HG03025 (cell line): ENCODE data around the gene POLD3.

ENCODE experiments used
- ATAC-seq: cut with Tn5 transposase; IDR thresholded peaks from one replicate; pipeline ENCODE4 v1.9.1; 2021; ENCODE audit warnings: mild to moderate bottlenecking, moderate library complexity; ENCODE audit not compliant: unreplicated experiment, low FRiP score

Gene POLD3

DNA sequence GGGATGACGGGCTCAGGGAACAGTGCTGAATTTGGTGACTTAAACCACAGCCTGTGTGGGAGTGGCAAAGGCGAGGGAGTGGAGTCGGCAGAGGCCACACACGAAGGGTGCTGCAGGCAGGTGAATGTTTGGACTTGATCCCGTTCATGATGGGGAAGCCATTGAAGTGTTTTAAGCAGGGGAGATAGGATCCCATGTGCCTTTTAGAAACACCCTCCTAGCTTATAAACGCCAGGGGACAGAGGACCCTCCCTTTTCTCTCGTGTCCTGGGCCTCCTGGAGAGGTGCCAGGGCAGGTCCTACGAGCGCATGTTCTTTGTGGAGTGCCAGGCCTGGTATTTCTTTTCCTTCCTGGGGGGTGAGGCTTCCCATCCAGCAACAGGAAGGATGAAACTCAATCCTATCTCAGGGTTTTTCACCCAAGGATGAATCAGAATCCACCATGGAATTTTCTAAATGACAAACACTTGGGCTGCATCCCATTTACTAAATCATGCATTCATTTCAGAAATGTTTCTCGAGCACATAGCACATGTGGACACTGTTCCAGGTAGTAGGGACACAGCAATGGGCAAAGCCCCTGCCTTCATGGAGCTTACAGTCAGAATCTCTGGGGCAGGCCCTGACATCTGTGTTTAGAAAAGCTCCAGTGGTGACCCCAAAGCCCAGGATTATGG is 79.3 kb downstream of the POLD3 start:
- ATAC-seq: no peak

GRCh38 chr11:74672332-74672955 is 80.1 kb downstream of the POLD3 start:
- no peak for ATAC-seq

DNA sequence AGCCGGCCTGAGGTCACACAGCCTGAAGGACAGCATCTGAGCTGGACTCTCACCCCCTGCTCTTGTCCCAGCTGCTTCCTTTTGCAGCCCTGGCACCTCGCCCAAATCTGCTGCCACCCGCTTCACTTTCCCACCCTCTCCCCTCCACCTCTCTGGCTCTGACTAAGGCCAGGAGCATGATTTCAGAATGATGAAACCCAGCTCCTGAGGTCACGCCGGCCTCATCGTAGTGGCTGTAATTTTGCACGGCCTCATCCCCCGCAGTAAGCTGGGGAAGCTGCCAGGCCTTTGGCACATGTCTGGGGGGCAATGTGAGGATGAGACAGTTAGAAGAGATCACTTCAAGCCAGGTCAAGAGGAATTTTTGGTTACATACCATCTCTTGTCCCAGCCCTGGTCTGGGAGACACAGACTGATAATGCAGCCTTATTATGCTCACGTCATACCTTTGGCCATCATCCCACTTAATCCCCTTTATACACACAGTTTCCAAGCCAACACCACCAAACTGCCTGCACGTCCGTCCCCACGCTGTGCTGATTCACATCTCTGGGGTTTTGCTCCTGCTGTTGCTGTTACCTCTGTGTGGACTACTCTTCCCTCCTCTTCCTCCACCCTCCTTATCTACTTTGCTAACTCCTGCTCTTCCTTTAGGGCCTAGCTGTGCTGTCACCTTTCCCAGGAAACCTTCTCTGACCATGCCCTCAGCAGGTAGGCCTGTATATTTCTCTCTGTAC is 80.7 kb downstream of the POLD3 start:
- no peak for ATAC-seq

DNA sequence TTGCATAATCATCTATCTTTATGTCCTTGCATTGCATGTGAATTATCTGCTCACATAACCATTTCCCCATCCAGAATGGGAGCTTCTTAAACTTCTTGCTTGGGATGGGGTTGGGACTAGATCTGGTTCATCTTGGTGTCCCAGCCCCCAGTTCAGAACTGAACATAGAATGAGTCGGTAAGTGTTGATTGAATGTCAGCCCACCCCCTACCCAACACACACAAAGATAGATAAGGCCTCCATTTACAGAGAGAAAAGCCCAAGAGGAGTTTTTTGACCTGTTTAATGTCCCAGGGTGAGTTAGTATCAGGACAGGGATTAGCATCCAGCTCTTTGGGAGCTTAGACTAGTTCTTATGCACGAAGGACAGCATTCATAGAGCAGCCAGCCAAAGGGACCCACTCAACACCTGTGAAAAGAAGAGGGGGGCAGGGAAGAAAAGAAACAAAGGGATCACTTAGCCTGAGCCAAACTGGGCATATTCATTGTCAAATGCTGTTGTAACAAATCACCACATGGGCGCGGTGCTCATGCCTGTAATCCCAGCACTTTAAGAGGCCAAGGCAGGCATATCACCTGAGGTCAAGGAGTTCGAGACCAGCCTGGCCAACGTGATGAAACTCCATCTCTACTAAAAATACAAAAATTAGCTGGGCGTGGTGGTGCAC is 81.4 kb downstream of the POLD3 start:
- ATAC-seq: no peak

GRCh38 chr11:74675761-74676160 is 83.4 kb downstream of the POLD3 start:
- no peak for ATAC-seq

DNA sequence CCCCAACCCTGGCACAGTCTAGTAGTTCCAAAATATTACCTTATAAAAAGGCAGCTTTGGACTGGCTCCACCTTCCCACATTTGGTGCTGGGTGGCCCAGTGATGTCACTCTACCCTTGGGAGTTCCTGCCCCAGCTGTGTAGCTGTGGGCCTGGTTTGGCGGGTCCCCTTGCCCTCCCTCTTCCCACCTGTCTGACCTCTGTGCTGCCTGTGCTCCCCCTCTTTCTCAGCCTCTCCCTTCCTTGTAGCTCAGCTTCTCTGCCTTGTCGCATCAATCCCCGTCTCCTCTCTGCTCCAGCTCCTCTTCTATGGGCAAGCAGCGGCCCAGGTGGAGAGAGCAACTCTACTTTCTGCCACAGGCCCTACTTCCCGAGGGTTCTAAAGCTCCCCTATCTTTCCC is 84.2 kb downstream of the POLD3 start:
- no peak for ATAC-seq

GRCh38 chr11:74677131-74677530 is 84.7 kb downstream of the POLD3 start:
- ATAC-seq: no peak

DNA sequence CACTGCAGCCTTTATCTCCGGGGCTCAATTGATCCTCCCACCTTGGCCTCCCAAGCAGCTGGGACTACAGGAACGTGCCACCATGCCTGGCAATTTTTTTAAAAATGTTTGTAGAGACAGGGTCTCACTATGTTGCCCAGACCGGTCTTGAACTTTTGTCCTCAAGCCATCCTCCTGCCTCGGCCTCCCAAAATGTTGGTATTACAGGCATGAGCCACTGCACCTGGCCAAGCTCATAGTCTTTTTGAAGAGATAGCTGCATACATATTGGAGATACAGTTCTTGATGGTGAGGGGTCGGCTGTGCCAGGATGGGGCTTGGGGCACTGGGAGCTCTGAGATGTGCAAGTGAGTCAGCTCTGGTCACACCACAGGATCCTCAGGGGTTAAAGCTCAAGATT is 85.7 kb downstream of the POLD3 start:
- no peak for ATAC-seq

DNA sequence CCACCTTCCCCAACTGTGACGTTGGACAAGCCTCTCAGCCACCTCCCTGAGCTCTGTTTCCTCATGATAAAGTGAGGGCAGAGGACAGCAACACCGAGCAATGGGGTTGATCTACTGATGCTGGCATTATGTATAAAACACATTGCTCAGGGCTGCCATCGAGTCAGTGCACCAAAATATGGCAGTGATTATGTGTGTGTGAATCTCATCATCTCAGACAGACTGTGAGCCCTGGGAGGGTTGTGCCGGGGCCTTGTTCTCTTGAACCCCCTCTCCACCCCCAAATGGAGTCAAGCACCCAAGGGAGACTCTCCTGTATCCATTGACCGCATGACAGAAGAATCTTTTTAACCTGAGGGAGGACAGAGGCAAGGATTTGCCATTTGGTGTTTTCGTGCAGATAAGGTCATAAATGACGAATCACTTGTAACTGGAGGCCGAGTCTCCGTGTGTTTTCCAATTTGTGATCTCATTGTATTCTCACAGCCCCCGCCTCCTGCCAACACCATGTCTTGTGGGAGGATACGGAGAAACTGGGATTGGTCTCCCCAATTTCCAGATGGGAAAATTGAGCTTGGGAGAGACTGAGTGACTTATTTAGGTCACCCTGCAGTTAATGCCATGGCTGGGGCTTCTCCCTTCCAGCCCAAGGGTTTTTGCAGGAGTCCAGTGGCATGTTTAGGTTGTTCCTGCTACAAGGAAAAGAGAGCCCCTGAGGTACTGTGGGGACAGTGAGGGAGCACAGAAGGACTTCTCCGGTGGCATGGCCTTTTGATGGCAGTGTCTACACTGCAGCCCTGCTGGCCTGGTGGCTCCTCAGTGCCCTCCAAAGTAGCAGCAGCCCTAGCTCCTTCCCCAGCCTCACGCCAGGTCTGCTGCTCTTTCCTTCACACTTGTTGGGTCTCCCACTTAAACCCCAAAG is 86.5 kb downstream of the POLD3 start:
- ATAC-seq: no peak

DNA sequence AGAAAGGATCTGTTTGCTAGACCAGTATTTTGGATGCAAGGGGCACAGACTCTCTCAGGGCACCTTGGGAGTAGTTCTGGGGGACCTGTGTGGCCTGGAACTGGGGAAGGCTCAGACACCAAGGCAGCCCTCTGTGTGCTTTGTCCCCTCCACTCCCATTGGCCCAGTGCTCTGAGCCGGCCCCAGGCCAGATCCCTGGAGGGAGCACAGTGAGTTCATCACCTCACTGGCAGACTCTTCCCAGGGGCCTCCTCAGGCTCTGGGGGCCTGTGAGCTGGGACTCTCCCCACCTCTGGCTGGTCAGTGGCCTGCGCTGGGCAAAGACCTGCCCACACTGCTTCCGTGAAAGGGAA is 87.1 kb downstream of the POLD3 start:
- no peak for ATAC-seq

GRCh38 chr11:74680035-74680671 is 87.8 kb downstream of the POLD3 start:
- no peak for ATAC-seq

- ATAC-seq: no peak
These were observed 88.5 kb downstream of the POLD3 start for GRCh38 chr11:74680703-74681531.

- ATAC-seq: no peak
These were observed 89.6 kb downstream of the POLD3 start for GRCh38 chr11:74681686-74682651.

- no peak for ATAC-seq
These were observed 90.4 kb downstream of the POLD3 start for GRCh38 chr11:74682731-74683278.

DNA sequence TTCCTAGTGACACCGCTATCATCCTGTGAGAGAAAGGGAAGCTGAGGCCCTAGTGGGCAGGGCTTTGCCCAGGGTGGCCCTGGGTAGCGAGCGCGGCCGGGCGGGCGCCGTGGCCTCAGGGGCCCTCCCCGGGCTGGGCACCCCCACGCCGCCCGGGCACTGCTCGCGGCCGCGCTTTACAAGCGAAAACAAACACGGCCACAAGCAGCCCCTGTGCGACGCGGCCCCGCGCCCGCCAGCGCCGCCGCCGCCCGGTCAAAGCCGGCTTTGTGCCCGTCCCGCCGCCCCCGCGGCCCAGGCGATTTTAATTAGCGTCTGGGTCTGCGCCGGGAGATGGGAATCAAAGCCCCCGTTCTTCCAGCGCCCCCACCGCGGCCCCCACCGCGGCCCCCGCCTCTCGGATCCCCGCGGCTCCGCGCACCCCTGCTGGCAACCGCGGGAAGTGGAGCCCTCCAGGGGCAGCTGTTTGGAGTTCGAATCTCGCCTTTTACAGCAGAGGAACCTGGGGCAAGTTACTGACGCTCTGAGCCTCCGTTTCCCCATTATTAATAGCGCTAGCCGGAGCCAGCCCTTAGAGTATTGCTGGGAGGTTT is 91.0 kb downstream of the POLD3 start:
- no peak for ATAC-seq

DNA sequence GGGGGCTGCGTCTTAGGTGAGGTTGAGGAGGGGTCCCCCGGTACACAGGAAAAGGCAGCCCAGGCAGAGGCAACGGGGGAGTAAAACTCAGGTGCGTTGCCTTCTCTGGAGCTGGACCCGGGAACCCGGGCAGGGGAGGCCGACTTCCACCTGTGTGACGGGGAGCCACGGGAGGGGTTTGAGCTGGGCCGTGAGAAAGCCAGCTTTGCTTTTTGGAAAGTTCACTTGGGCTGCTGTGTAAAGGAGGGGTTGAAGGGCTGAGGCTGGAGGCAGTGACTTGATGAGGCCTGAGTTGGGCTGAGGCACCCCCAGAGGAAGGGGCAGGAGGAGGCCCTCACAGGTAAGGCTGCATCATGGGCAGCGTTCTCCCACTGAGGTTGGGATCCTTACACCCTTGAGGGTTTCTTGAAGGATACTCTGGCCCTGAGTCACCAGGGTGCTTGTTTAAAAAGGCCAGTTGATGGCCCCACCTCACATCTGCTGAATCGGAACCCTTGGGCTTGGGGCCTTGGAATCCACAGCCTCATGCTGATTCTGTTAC is 91.6 kb downstream of the POLD3 start:
- no peak for ATAC-seq

DNA sequence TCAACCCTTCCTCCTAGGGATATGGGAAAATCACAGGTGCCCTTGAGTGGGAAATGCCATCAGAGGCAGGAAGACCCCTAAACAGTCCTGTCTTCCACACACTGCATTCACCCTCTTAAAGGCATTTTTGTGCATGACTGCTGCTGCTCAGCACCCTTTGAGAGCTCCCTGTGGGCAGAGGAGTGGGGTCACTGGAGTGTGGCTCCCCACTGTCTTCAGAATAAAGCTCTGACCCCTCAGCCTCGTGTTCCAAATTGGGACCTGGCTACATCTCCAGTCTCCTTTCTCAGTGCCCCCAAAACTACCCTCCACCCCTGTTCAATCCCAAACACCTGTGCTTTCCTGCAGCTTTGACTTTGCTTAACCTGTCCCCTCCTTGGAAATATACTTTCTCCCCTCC is 92.3 kb downstream of the POLD3 start:
- ATAC-seq: no peak
